ENCODE results near the gene TAS2R13. TPM values are rescaled to one million over a fixed set of nuclear protein-coding genes. Genes with fewer than 3 reads are reported as not detected.

Gene TAS2R13
- total RNA-seq, 1 donor from 2014 or later: 0.90 TPM

DNA sequence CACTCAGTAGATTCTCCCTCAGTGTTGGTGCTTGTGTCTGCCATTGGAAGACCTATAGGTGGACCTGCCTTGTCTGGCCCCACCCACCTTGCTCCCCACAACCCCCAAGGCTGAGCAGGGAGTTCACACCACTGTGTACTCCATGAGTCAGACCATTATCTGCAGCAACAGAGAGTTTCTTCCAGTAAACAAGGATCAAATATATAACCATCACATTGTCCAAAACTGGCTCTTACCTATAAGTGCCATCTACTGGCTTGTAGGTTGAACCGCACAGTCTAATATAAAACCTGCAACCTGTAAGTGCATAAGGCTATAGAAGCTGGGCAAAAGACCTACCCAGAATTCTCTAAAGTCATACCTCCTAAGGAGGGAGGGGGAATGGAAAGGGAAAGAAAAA is 7.9 kb downstream of the TAS2R13 start:
- Mint-ChIP-seq H3K27me3 (ENCODE audit: unreplicated experiment) (peaks cover 1% of the 10 kb centered on the region), H3K4me3 (ENCODE audit: unreplicated experiment) (no peak overlapping the region), H3K27ac (ENCODE audit: unreplicated experiment) (no peak overlapping the region), H3K36me3 (ENCODE audit: low read depth, unreplicated experiment) (peaks cover 14% of the 10 kb centered on the region), H3K4me1 (ENCODE audit: unreplicated experiment) (peaks cover 4% of the 10 kb centered on the region), H3K9me3 (ENCODE audit: unreplicated experiment) (peaks cover 5% of the 10 kb centered on the region)
- TF ChIP-seq, protein P1, sequence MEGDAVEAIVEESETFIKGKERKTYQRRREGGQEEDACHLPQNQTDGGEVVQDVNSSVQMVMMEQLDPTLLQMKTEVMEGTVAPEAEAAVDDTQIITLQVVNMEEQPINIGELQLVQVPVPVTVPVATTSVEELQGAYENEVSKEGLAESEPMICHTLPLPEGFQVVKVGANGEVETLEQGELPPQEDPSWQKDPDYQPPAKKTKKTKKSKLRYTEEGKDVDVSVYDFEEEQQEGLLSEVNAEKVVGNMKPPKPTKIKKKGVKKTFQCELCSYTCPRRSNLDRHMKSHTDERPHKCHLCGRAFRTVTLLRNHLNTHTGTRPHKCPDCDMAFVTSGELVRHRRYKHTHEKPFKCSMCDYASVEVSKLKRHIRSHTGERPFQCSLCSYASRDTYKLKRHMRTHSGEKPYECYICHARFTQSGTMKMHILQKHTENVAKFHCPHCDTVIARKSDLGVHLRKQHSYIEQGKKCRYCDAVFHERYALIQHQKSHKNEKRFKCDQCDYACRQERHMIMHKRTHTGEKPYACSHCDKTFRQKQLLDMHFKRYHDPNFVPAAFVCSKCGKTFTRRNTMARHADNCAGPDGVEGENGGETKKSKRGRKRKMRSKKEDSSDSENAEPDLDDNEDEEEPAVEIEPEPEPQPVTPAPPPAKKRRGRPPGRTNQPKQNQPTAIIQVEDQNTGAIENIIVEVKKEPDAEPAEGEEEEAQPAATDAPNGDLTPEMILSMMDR (IDR thresholded peaks at IDR 0.05; ENCODE audit: unreplicated experiment): no peak
- no peak for DNase-seq (ENCODE audit: low spot score)

DNA sequence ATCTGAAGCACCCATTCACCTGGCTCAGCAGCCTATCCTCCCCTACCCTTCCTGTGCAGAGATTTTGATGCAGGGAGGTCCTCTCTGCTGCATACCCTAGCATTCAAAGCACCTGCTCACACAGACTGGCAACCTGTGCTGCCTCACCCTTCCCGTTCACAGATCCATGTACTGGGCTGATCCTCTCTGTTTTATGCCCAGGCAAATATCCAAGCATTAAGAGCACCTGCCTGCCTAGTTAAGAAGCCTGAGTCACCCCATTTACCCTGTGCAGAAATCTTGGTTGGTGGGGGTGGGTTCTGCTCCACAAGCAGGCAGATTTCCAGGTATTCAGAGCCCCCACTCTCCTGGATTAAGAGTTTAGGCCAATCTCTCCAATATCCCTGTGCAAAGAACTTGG is 8.4 kb downstream of the TAS2R13 start:
- Mint-ChIP-seq H3K27me3 (ENCODE audit: unreplicated experiment) (peaks cover 1% of the 10 kb centered on the region), H3K9me3 (ENCODE audit: unreplicated experiment) (peaks cover 5% of the 10 kb centered on the region), H3K4me3 (ENCODE audit: unreplicated experiment) (no peak overlapping the region), H3K4me1 (ENCODE audit: unreplicated experiment) (peaks cover 4% of the 10 kb centered on the region), H3K27ac (ENCODE audit: unreplicated experiment) (no peak overlapping the region), H3K36me3 (ENCODE audit: low read depth, unreplicated experiment) (peaks cover 14% of the 10 kb centered on the region)
- TF ChIP-seq, protein P1 (IDR thresholded peaks at IDR 0.05; ENCODE audit: unreplicated experiment): no peak
- no peak for DNase-seq (ENCODE audit: low spot score)

DNA sequence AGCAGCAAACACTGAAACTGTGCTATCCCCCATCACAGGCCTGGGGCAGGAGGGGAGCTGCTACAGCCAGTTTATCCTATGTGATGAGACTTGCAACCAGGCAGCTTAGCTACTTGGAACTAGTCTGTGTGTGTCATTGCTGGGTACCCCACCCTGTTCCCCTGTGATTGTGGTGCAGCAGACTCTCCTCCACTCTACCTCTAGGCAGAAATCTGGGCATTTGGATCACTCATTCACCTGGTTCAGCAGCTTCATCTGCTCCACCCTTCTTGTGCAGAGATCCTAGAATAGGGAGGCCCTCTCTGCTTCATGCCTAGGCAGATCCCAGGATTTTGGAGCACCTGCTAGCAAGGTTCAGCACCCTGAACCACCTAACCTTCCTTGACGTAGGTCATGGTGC is 8.8 kb downstream of the TAS2R13 start:
- H3K4me3 Mint-ChIP-seq (ENCODE audit: unreplicated experiment): no peak overlapping the region
- no peak for DNase-seq (ENCODE audit: low spot score)
- no peak overlapping the region for H3K27ac Mint-ChIP-seq (ENCODE audit: unreplicated experiment)
- peaks cover 14% of the 10 kb centered on the region for H3K36me3 Mint-ChIP-seq (ENCODE audit: low read depth, unreplicated experiment)
- peaks cover 1% of the 10 kb centered on the region for H3K27me3 Mint-ChIP-seq (ENCODE audit: unreplicated experiment)
- TF ChIP-seq, protein P1 (IDR thresholded peaks at IDR 0.05; ENCODE audit: unreplicated experiment): no peak
- H3K4me1 Mint-ChIP-seq (ENCODE audit: unreplicated experiment): peaks cover 4% of the 10 kb centered on the region
- peaks cover 5% of the 10 kb centered on the region for H3K9me3 Mint-ChIP-seq (ENCODE audit: unreplicated experiment)

DNA sequence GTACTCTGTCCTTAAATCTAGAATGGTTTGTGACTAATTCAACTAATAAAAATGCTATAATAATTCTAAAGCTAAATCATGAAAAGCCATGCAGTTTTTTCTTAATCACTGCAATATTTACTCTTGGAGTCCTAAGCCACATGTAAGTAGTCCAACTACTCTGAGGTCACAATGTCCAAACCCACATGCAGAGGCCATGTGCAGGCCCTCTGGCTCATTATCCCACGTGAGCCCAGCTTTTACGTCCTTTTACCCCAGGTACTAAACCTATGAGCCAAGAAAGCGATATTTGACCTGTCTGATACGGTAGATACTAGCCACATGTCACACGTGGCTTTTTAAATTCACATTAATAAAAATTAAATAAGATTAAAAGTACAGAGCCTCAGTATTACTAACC is 12.5 kb downstream of the TAS2R13 start:
- Mint-ChIP-seq H3K4me1 (ENCODE audit: unreplicated experiment) (peaks cover 4% of the 10 kb centered on the region), H3K4me3 (ENCODE audit: unreplicated experiment) (no peak overlapping the region), H3K27me3 (ENCODE audit: unreplicated experiment) (no peaks in the 10 kb centered on the region), H3K9me3 (ENCODE audit: unreplicated experiment) (peaks cover 5% of the 10 kb centered on the region), H3K27ac (ENCODE audit: unreplicated experiment) (no peak overlapping the region), H3K36me3 (ENCODE audit: low read depth, unreplicated experiment) (peaks cover 3% of the 10 kb centered on the region)
- no peak for DNase-seq (ENCODE audit: low spot score)
- TF ChIP-seq, protein P1 (IDR thresholded peaks at IDR 0.05; ENCODE audit: unreplicated experiment): no peak

DNA sequence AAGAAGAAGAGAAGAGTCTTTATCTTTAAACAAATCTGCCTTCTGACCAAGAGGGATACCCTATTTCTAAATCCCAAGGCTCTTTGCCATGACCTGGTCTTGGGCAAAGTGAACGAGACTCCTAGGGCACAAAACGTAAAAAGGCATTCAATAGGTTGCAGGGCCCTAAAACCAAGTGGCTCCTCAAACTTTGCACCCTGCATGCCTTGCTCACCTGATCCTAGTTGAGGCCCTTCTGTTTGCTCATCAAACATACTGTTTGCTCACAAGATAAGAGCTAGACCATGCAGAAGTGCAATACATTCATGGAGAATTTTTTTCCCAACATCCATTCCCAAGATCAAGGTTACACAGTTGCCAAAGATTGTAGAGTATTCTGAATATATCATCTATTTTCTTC is 17.4 kb downstream of the TAS2R13 start:
- H3K4me3 Mint-ChIP-seq (ENCODE audit: unreplicated experiment): no peak overlapping the region
- TF ChIP-seq, protein P1 (IDR thresholded peaks at IDR 0.05; ENCODE audit: unreplicated experiment): no peak
- no peak overlapping the region for H3K27ac Mint-ChIP-seq (ENCODE audit: unreplicated experiment)
- H3K9me3 Mint-ChIP-seq (ENCODE audit: unreplicated experiment): no peaks in the 10 kb centered on the region
- peaks cover 2% of the 10 kb centered on the region for H3K4me1 Mint-ChIP-seq (ENCODE audit: unreplicated experiment)
- no peak for DNase-seq (ENCODE audit: low spot score)
- peaks cover 2% of the 10 kb centered on the region for H3K27me3 Mint-ChIP-seq (ENCODE audit: unreplicated experiment)
- no peaks in the 10 kb centered on the region for H3K36me3 Mint-ChIP-seq (ENCODE audit: low read depth, unreplicated experiment)

Data from endothelial cell (in vitro differentiated cells).